HG03432 (cell line): ENCODE measurements around the gene IDH3G.

Experiments
- ATAC-seq: cut with Tn5 transposase; IDR thresholded peaks from one replicate; pipeline ENCODE4 v1.9.1; 2021; ENCODE audit warnings: mild to moderate bottlenecking, moderate library complexity; ENCODE audit not compliant: unreplicated experiment

Gene IDH3G

DNA sequence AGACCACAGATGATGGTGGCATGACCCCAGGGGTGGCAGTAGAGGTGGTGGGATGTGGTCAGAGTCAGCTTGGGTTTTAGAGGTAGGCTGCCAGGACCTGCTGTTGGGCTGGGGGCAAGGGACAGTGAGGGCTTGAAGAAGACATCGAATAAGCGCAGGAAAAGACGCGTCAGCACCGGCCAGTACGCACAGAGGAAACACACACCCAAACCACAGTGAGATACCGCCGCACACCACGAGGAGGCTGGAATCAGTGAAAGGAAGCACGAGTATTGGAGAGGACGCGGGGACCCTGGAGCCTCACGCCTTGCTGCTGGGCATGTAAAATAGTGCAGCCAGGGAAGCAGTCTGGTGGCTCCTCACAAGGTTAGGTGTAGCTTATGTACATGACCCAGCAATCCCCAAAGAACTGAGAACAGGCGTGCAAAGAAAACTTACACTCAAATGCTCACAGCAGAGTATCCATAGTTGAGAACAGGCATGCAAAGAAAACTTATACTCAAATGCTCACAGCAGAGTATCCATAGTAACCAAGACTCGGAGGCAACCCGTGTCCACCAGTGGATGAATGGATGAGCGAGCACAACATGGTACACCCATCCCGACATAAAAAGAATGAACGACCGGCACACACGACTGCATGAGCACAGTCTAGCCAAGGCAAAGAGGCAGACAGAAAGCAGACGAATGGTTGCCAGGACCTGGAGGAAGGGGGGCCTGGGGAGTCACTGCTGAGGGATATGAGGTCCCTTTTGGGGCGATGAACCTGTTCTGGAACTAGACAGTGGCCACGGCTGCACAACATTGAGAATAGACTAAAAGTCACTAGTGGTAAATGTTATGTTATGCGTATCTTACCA lies 22.9 kb upstream of the IDH3G start:
- no peak for ATAC-seq

GRCh38 chrX:153814591-153815315 lies 20.6 kb upstream of the IDH3G start:
- ATAC-seq, result no peak

- no peak for ATAC-seq
Observed at GRCh38 chrX:153813161-153813560, 19.0 kb upstream of the IDH3G start.

GRCh38 chrX:153812220-153812619 lies 18.0 kb upstream of the IDH3G start:
- no peak for ATAC-seq

DNA sequence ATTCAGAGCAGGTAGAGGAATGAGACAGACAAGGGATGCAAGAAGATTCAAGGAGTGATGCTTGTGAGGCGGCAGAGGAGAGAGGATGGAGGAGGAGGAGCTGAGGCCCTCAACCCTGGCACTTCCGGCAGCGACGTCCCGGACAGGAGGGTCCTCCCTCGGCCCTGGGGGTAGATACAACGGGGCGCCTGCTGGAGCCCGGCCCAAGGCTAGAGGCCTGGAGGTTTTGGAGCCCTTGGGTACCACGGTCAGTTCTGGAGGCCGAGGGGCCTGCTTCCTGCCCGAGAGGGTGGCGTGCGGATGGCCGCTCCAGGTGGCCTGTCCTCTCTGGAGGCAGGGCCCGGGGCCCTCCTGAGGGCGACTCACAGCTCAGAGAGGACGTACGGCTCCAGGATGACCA lies 13.8 kb upstream of the IDH3G start:
- ATAC-seq, result no peak

GRCh38 chrX:153806999-153807575 lies 12.9 kb upstream of the IDH3G start:
- ATAC-seq, result no peak

DNA sequence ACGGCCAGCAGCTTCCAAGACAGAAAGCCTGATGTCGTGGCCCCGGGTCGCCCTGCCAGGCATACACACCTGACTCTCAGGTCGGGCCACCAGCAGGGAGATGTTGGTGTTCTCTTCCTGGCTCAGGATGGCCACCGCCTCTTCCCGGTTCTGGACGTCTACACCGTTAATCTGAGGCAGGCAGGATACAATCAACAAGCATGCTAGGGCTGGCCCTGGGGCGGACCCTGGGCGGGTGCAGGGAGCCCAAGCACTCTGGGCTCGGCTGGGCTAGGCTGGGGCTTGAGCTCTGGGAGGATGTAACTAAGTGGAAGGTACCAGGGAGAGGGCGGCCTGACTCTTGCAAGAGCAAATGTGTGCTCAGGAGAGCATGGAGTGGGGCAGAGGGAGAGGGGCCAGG lies 11.3 kb upstream of the IDH3G start:
- ATAC-seq, result no peak

DNA sequence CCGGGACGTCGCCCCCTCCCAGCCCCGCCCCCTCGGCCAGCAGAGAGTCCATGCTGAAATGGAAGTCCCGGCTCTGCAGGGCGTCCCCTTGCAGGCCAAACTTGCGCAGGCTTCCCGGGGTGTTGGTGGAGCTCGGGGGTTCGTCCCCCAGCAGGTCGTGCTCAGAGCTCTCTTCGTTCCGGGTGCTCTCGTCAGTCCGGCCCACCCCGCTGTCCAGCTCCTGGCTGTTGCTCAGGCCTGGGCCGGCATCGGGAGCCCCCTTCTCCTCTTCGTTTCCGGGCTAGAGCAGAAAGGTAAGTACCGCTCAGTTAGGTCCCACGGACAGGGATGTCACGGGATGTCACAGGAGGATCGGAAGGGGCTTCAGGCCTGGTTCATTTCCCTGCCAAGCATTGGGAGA lies 10.4 kb upstream of the IDH3G start:
- no peak for ATAC-seq

GRCh38 chrX:153804100-153804595 lies 10.0 kb upstream of the IDH3G start:
- no peak for ATAC-seq

DNA sequence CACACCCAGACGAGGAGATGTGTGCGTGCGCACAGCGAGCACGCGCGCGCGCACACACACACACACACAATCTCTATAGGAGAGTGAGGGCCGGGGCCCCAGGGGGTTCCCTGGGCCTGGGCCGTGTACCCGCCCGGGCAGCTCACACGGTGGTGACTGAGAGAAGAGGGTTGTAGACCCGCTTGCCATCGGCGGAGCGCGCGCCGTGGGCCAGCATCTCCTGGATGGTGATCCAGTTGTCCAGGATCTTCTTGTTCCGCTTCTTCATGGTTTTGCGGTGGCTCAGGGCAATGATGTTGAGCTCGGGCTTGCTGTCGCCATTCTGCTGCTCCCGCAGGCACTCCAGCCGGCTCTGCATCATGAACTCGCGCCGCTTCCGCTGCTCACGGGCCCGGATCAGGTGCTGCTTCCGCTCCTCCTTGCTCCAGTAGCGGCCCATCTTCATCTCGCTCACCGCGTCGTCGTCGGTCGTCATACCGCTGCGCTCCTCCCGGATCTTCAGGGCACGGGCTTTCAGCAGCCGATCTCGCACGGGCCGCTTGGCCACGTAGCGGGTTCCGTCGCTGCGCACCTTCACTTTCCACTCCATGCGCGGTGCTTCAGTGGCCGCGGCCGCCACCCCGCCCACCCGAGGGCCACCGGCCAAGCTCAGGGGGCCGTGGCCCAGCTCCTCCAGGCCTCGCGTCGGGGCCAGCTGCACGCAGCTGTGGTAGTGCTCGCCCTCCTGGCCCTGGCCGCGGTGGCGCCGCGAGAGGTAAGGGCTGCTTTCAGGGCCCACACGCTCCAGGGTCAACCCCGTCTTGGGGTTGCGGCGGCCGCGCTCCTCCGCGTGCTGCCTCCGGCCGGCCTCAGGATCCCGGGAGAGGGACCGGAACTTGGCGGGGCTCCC lies 9.3 kb upstream of the IDH3G start:
- ATAC-seq, result no peak

DNA sequence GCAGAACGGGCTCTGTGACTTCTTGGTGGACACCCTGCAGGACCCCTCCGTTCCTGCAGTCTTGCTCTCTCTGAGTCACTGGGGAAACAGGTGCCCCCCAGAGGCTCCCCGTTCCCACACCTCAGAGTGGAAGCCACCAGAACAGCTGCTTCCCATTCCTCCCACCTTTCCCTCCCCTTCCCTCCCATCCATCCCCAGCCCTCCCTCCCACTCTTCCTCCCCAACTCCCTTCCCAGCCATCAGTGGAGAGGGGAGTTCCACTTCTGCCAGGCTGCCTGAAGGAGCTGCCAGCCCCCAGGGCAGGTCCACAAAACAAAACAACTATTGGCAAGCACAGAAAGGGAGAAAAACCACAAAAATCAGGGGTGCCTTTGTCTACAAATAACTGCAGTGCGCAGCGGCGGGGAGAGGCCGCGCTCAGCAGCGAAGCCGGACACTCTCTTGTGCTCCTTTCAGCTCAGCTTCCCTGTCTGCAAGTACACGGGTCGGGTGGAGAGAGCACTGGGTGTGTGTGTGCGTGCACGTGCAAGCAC lies 8.4 kb upstream of the IDH3G start:
- no peak for ATAC-seq

- no peak for ATAC-seq
Observed at GRCh38 chrX:153801669-153802068, 7.5 kb upstream of the IDH3G start.

DNA sequence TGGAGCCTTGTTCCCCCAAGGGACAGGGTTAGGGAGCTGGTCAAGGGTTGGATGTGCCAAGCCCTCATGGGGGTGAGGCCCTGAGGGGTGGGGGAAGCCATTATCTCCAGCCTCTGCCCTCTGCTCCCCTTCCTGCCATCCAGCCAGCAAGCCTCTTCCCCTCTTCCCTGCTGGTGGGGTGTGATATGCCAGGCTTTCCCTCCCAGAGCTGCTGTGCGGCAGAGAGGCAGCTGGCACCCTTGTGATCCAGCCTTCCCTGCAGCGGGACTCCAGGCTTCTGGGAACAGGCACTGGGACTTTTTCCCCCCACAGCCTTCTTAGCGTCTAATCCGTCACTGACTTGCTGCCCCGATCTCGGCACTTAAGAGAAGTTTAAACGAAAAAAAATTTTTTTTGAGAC lies 6.6 kb upstream of the IDH3G start:
- ATAC-seq, result no peak

DNA sequence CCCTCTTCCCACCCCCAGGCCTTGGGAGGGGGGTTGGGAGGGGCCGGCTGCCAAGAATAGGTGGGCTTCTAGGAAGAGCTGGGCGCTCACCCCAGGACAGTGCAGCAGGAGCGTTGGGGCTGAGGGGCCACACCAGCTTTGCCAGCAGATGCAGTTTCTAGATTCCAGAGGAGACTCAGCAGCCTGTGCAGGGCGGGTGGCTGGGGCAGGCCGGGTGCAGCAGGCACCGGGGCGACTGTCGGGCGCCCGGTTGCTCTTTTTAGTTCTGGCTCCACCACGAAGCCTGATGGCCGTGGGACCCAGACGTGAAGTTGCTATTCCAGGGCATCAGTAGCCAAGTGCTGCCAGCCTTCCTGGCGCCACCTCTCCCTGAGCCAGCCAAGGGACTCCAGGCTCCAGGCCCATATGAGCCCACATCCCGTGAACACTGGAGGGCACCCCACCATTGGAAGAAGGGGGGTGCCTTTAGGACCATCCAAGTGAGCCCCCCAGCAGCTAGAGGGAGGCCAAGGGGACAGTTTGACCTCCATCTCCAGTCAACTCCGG lies 6.1 kb upstream of the IDH3G start:
- no peak for ATAC-seq

GRCh38 chrX:153799326-153799725 lies 5.2 kb upstream of the IDH3G start:
- ATAC-seq, result no peak

DNA sequence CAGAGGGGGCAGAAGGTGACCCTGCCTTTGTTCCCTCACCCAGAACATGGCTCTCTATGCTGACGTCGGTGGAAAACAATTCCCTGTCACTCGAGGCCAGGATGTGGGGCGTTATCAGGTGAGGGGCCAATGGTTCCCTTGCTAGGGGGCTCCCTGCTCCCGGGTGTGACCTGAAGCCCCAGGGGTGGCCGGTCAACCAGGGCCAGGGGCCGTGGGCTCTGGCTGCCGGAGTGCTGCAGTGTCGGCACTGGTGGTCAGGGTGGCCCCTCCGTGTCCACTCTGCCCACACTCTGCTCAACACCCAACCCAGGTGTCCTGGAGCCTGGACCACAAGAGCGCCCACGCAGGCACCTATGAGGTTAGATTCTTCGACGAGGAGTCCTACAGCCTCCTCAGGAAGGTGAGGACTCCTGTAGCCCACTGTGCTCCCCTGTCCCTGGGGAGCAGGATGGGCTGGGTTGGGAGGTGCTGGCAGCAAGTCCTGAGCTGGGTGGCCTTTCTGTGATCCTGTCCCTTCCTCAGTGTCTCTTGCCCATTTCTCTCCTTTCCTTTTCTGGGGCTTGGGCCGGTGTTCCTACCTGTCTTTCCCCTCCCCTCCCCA lies 3.3 kb upstream of the IDH3G start:
- ATAC-seq, result no peak

GRCh38 chrX:153794897-153795816 lies 982 bp upstream of the IDH3G start:
- no peak for ATAC-seq

GRCh38 chrX:153793291-153793690 lies 884 bp downstream of the IDH3G start:
- no peak for ATAC-seq

DNA sequence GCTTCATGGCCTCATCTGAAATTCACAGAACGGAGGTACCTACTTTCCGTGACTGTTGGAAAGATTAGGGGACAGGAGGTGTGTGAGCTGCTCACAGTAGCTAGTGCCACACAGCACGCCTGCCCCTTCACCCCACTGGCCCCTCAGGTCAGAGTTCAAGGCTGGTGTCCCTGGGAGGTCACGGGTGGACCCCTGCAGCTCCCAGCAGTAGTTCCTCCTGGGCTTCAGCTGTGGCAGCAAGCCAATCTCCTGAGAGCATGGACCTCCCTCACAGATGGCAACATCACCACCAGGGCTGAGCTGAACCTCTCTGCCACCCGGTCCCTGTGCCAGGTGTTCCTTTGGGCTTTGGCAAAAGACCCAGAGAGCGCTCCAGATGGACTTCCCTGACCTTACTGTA lies 1.8 kb downstream of the IDH3G start:
- no peak for ATAC-seq
